GM12878 (cell line): Measurements from ENCODE around the gene ZNF700.

Source experiments
- BACH1 ChIP-seq: fragments of 450-650 bp; IDR thresholded peaks from 2 replicates; pipeline ENCODE4 v1.6.1; 2017; ENCODE audit warnings: mild to moderate bottlenecking, borderline replicate concordance
- BMI1 ChIP-seq: fragments of 450-650 bp; IDR thresholded peaks from 2 replicates; pipeline ENCODE4 v1.6.1; 2016; ENCODE audit warnings: mild to moderate bottlenecking, moderate library complexity, borderline replicate concordance
- CHD4 ChIP-seq: fragments of 200-600 bp; sonication (generic); IDR thresholded peaks from 2 replicates; pipeline ENCODE4 v1.6.1; 2016; ENCODE audit warnings: mild to moderate bottlenecking
- IRF5 ChIP-seq: fragments of 450-650 bp; IDR thresholded peaks from 2 replicates; pipeline ENCODE4 v1.6.1; 2017; ENCODE audit warnings: borderline replicate concordance
- POLR2AphosphoS5 ChIP-seq: IDR thresholded peaks from 2 replicates; pipeline ENCODE4 v1.6.1; 2011; ENCODE audit warnings: mild to moderate bottlenecking, low read length, inconsistent platforms
- SUZ12 ChIP-seq: fragments of 200-600 bp; sonication (generic); IDR thresholded peaks from one replicate; pipeline ENCODE4 v1.6.1; 2018; ENCODE audit warnings: antibody characterized with exemption, mild to moderate bottlenecking; ENCODE audit not compliant: unreplicated experiment
- ZNF217 ChIP-seq: fragments of 450-650 bp; IDR thresholded peaks from 2 replicates; pipeline ENCODE4 v1.6.1; 2017; ENCODE audit warnings: antibody characterized with exemption, mild to moderate bottlenecking
- TF ChIP-seq, protein P1 (sequence below), 3 experiments: IDR thresholded peaks in 2 of 3; conservative IDR thresholded peaks in 1 of 3; 2 replicates each; pipeline ENCODE4 v1.5.1; 2011; ENCODE audit warnings: low read depth in 3 of 3, low read length in 3 of 3, mild to moderate bottlenecking in 3 of 3, control low read depth in 2 of 3, moderate library complexity in 2 of 3, inconsistent platforms in 1 of 3, mixed read lengths in 1 of 3; ENCODE audit not compliant: control insufficient read depth in 2 of 3, insufficient read depth in 1 of 3; ENCODE audit errors: extremely low read depth in 1 of 3
- TF ChIP-seq, protein P2 (sequence below): fragments of 450-650 bp; formaldehyde crosslinking; IDR thresholded peaks from 2 replicates; pipeline ENCODE4 v1.4.0; 2020; ENCODE audit warnings: mild to moderate bottlenecking, moderate library complexity

DNA sequence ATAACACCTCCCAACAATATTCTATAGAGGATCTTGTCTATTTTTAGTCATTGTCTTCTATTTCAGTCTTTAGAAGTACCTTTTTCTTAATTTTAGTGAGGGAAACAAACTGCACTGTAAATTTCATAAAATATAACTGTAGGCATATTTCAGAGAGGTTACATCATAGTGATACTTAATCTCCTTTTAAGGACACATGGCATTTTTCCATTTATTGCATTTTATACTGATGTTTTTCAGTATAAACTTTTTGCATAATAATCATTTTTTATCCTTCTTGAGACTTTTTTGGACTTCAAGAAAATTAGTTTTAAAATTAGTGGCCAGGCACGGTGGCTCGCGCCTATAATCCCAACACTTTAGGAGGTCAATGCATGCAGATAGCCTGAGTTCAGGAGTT, 6.6 kb downstream of the ZNF700 start:
- TF ChIP-seq, protein P1, sequence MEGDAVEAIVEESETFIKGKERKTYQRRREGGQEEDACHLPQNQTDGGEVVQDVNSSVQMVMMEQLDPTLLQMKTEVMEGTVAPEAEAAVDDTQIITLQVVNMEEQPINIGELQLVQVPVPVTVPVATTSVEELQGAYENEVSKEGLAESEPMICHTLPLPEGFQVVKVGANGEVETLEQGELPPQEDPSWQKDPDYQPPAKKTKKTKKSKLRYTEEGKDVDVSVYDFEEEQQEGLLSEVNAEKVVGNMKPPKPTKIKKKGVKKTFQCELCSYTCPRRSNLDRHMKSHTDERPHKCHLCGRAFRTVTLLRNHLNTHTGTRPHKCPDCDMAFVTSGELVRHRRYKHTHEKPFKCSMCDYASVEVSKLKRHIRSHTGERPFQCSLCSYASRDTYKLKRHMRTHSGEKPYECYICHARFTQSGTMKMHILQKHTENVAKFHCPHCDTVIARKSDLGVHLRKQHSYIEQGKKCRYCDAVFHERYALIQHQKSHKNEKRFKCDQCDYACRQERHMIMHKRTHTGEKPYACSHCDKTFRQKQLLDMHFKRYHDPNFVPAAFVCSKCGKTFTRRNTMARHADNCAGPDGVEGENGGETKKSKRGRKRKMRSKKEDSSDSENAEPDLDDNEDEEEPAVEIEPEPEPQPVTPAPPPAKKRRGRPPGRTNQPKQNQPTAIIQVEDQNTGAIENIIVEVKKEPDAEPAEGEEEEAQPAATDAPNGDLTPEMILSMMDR (IDR thresholded peaks at IDR 0.05 in 2 of 3, conservative IDR thresholded peaks at IDR 0.05 in 1 of 3; ENCODE audit: control insufficient read depth in 2 of 3, extremely low read depth in 1 of 3, insufficient read depth in 1 of 3, low read depth in 3 of 3, low read length in 3 of 3) = no peak
- no peak for TF ChIP-seq BMI1
- no peak for TF ChIP-seq SUZ12
- TF ChIP-seq, protein P2, sequence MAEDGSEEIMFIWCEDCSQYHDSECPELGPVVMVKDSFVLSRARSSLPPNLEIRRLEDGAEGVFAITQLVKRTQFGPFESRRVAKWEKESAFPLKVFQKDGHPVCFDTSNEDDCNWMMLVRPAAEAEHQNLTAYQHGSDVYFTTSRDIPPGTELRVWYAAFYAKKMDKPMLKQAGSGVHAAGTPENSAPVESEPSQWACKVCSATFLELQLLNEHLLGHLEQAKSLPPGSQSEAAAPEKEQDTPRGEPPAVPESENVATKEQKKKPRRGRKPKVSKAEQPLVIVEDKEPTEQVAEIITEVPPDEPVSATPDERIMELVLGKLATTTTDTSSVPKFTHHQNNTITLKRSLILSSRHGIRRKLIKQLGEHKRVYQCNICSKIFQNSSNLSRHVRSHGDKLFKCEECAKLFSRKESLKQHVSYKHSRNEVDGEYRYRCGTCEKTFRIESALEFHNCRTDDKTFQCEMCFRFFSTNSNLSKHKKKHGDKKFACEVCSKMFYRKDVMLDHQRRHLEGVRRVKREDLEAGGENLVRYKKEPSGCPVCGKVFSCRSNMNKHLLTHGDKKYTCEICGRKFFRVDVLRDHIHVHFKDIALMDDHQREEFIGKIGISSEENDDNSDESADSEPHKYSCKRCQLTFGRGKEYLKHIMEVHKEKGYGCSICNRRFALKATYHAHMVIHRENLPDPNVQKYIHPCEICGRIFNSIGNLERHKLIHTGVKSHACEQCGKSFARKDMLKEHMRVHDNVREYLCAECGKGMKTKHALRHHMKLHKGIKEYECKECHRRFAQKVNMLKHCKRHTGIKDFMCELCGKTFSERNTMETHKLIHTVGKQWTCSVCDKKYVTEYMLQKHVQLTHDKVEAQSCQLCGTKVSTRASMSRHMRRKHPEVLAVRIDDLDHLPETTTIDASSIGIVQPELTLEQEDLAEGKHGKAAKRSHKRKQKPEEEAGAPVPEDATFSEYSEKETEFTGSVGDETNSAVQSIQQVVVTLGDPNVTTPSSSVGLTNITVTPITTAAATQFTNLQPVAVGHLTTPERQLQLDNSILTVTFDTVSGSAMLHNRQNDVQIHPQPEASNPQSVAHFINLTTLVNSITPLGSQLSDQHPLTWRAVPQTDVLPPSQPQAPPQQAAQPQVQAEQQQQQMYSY (CRISPR knock-in tag) = no peak
- no peak for TF ChIP-seq CHD4
- no peak for TF ChIP-seq IRF5
- TF ChIP-seq BACH1 = no peak
- TF ChIP-seq ZNF217 = no peak
- no peak for TF ChIP-seq POLR2AphosphoS5
